HepG2 (cell line): ENCODE results near the gene STMN1. TPM values are rescaled to one million over a fixed set of nuclear protein-coding genes. Genes with fewer than 3 reads are reported as not detected.
A peak's percentile ranks its signal among the peaks of the same experiment; 100 is the strongest.

Experiments used
- ATRX ChIP-seq: sonication (generic); formaldehyde crosslinking; IDR thresholded peaks from 2 replicates; pipeline ENCODE4 v1.4.0; 2020; ENCODE audit warnings: missing genetic modification reagents, borderline replicate concordance
- DPF2 ChIP-seq: sonication (generic); formaldehyde crosslinking; IDR thresholded peaks from 2 replicates; pipeline ENCODE4 v1.4.0; 2020; ENCODE audit warnings: mild to moderate bottlenecking, low read depth, missing genetic modification reagents, borderline replicate concordance
- FOXO1 ChIP-seq: sonication (generic); formaldehyde crosslinking; IDR thresholded peaks from 2 replicates; pipeline ENCODE4 v1.4.0; 2020; ENCODE audit warnings: missing genetic modification reagents
- HDAC1 ChIP-seq: sonication (generic); formaldehyde crosslinking; IDR thresholded peaks from 2 replicates; pipeline ENCODE4 v1.5.1; 2020; ENCODE audit warnings: mild to moderate bottlenecking, missing genetic modification reagents
- HOXD1 ChIP-seq: sonication (generic); formaldehyde crosslinking; IDR thresholded peaks from 2 replicates; pipeline ENCODE4 v1.5.0; 2020; ENCODE audit warnings: missing genetic modification reagents
- ISX ChIP-seq: sonication (generic); formaldehyde crosslinking; conservative IDR thresholded peaks from 2 replicates; pipeline ENCODE4 v1.5.0; 2020; ENCODE audit warnings: missing genetic modification reagents
- JUND ChIP-seq: sonication (generic); formaldehyde crosslinking; IDR thresholded peaks from 2 replicates; pipeline ENCODE4 v1.8.0; 2022; ENCODE audit warnings: mild to moderate bottlenecking, missing genetic modification reagents
- KLF9 ChIP-seq: IDR thresholded peaks from 2 replicates; pipeline ENCODE4 v1.6.1; 2016; ENCODE audit warnings: low read depth
- MLLT10 ChIP-seq: sonication (generic); formaldehyde crosslinking; IDR thresholded peaks from 2 replicates; pipeline ENCODE4 v1.4.0; 2020; ENCODE audit warnings: missing genetic modification reagents
- NONO ChIP-seq, 2 experiments: fragments of 450-650 bp in 1 of 2; sonication (generic) in 1 of 2; formaldehyde crosslinking in 1 of 2; IDR thresholded peaks in 1 of 2; conservative IDR thresholded peaks in 1 of 2; 2 replicates each; pipeline versions ENCODE4 v1.6.1 to v1.8.0; 2017 to 2022; ENCODE audit warnings: mild to moderate bottlenecking in 1 of 2, missing genetic modification reagents in 1 of 2, moderate library complexity in 1 of 2
- POLR2A ChIP-seq, 2 experiments: IDR thresholded peaks; 2 replicates each; pipeline ENCODE4 v1.6.1; 2011; ENCODE audit warnings: low read depth in 2 of 2, low read length in 2 of 2, mild to moderate bottlenecking in 1 of 2, moderate library complexity in 1 of 2; ENCODE audit not compliant: insufficient read depth in 1 of 2
- POLR2AphosphoS2 ChIP-seq: IDR thresholded peaks from 2 replicates; pipeline ENCODE4 v1.6.1; 2011; ENCODE audit warnings: low read depth, low read length, improper control_type of control experiment
- RBAK ChIP-seq: sonication (generic); formaldehyde crosslinking; IDR thresholded peaks from 2 replicates; pipeline ENCODE4 v1.5.1; 2020; ENCODE audit warnings: mild to moderate bottlenecking, missing genetic modification reagents
- RBFOX2 ChIP-seq: fragments of 200-400 bp; formaldehyde crosslinking; IDR thresholded peaks from 2 replicates; pipeline ENCODE4 v1.6.1; 2017; ENCODE audit warnings: low read depth, mild to moderate bottlenecking, low read length
- RFX1 ChIP-seq: fragments of 450-650 bp; IDR thresholded peaks from 2 replicates; pipeline ENCODE4 v1.6.1; 2017
- SOX13 ChIP-seq, 3 experiments: fragments of 450-650 bp in 1 of 3; sonication (generic) in 1 of 3; formaldehyde crosslinking in 1 of 3; IDR thresholded peaks in 2 of 3; conservative IDR thresholded peaks in 1 of 3; 2 replicates each; pipeline versions ENCODE4 v1.5.0 to v1.6.1; 2016 to 2020; ENCODE audit warnings: antibody characterized with exemption in 1 of 3, mild to moderate bottlenecking in 1 of 3, missing compliant biosample characterization in 1 of 3, missing genetic modification reagents in 1 of 3, moderate library complexity in 1 of 3
- ZNF10 ChIP-seq: sonication (generic); formaldehyde crosslinking; IDR thresholded peaks from 2 replicates; pipeline ENCODE4 v1.4.0; 2020; ENCODE audit warnings: mild to moderate bottlenecking, low read depth, missing genetic modification reagents, borderline replicate concordance
- ZNF235 ChIP-seq: sonication (generic); formaldehyde crosslinking; IDR thresholded peaks from 2 replicates; pipeline ENCODE4 v1.8.1; 2023; ENCODE audit warnings: mild to moderate bottlenecking, missing genetic modification reagents, borderline replicate concordance
- ZNF263 ChIP-seq: sonication (generic); formaldehyde crosslinking; IDR thresholded peaks from 2 replicates; pipeline ENCODE4 v1.4.0; 2020; ENCODE audit warnings: missing genetic modification reagents
- ZNF44 ChIP-seq: sonication (generic); formaldehyde crosslinking; IDR thresholded peaks from 2 replicates; pipeline ENCODE4 v1.5.1; 2020; ENCODE audit warnings: mild to moderate bottlenecking, missing genetic modification reagents
- ZNF552 ChIP-seq: sonication (generic); formaldehyde crosslinking; IDR thresholded peaks from 2 replicates; pipeline ENCODE4 v1.9.0; 2022; ENCODE audit warnings: missing genetic modification reagents, mild to moderate bottlenecking, borderline replicate concordance
- ZNF557 ChIP-seq: sonication (generic); formaldehyde crosslinking; IDR thresholded peaks from 2 replicates; pipeline ENCODE4 v1.4.0; 2020; ENCODE audit warnings: missing genetic modification reagents
- ZNF615 ChIP-seq: sonication (generic); formaldehyde crosslinking; IDR thresholded peaks from 2 replicates; pipeline ENCODE4 v1.5.0; 2020; ENCODE audit warnings: mild to moderate bottlenecking, missing genetic modification reagents, borderline replicate concordance
- ZNF709 ChIP-seq: sonication (generic); formaldehyde crosslinking; IDR thresholded peaks from 2 replicates; pipeline ENCODE4 v1.5.0; 2020; ENCODE audit warnings: mild to moderate bottlenecking, missing genetic modification reagents
- polyA plus RNA-seq, 8 experiments: library from polyadenylated mRNA; depleted of rRNA in 3 of 8; stranded (reverse) in 7 of 8; unstranded in 1 of 8; fragments of >200 nt; fragmentation: Illumina TruSeq in 4 of 8; extraction: Trizol in 4 of 8; gene quantifications; 2 replicates each; pipeline versions ENCODE4 v1.2.1 to v1.2.3, GENCODE V29; 2011 to 2016; ENCODE audit warnings: low read depth in 4 of 8, missing spikeins in 1 of 8, mixed read lengths in 1 of 8; ENCODE audit not compliant: insufficient read depth in 1 of 8
- total RNA-seq, 5 experiments: library from RNA; depleted of rRNA; stranded (reverse); fragments of >200 nt; fragmentation: Illumina TruSeq; extraction: Trizol; gene quantifications; 2 replicates each; pipeline ENCODE4 v1.2.3, GENCODE V29; 2016; ENCODE audit warnings: low read depth in 1 of 5
- TF ChIP-seq, protein P1 (sequence below): sonication (generic); formaldehyde crosslinking; IDR thresholded peaks from 2 replicates; pipeline ENCODE4 v1.4.0; 2020; ENCODE audit warnings: mild to moderate bottlenecking, missing genetic modification reagents
- TF ChIP-seq, protein P2 (sequence below): sonication (generic); formaldehyde crosslinking; IDR thresholded peaks from 2 replicates; pipeline ENCODE4 v1.4.0; 2020; ENCODE audit warnings: missing genetic modification reagents
- TF ChIP-seq, protein P3 (sequence below): IDR thresholded peaks from 2 replicates; pipeline ENCODE4 v1.6.1; 2016; ENCODE audit warnings: control low read depth
- TF ChIP-seq, protein P4 (sequence below): sonication (generic); formaldehyde crosslinking; IDR thresholded peaks from 2 replicates; pipeline ENCODE4 v1.8.1; 2023; ENCODE audit warnings: mild to moderate bottlenecking, missing genetic modification reagents, borderline replicate concordance
- TF ChIP-seq, protein P5 (sequence below): sonication (generic); formaldehyde crosslinking; IDR thresholded peaks from 2 replicates; pipeline ENCODE4 v1.5.1; 2020; ENCODE audit warnings: missing genetic modification reagents, mild to moderate bottlenecking, borderline replicate concordance

Gene STMN1
- total and polyA plus RNA-seq, 2 of the 13 experiments (the other 11 are each of a cell fraction or from before 2014, with no cell fraction given) = 45.9 to 409 TPM

DNA sequence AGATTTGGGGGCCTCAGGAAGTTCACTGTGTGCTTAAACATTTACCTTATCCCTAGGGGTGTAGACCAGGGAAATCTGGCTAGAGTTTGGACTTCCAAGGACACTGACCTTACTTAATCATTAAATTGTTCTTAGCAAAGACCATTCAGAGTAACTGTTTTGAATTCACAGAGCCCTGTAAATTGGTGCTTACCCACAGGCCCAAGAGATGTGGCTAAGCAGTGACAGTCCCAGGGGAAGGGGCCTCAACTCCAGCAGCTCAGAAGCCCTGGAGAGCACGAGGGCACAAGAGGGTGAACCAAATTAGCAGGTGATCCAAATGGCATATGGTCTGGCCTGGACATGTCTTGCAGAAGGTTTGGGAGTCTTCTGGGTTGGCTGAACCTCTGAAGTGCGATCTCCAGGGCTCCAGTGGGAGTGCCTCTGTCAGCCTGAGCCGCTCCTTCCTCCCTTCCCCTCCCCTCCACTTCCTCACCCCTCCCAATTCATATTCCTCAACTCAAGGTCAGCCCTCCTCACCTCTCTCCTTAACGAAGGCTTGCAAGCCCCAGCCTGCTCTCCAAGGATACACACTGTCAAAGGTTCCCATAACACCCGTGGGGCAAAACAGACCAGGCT, 35.0 kb downstream of the STMN1 start (continued):
- TF ChIP-seq HDAC1 (CRISPR knock-in tag) (no peak), ATRX (CRISPR knock-in tag) (no peak), ISX (CRISPR knock-in tag) (no peak), RFX1 (no peak), SOX13 (IDR thresholded peaks at IDR 0.05) (no peak), SOX13 (CRISPR knock-in tag; conservative IDR thresholded peaks at IDR 0.05 in 1 of 2, IDR thresholded peaks at IDR 0.05 in 1 of 2) (peak in 1 of 2 experiments; percentile 28; a peak in 1 of 4 replicates), DPF2 (CRISPR knock-in tag) (0 out of 2 replicates have a peak, but pooled peaks have one; percentile 28), ZNF615 (CRISPR knock-in tag) (0 out of 2 replicates have a peak, but pooled peaks have one; percentile 43), RBFOX2 (no peak), ZNF552 (CRISPR knock-in tag) (no peak), ZNF263 (CRISPR knock-in tag) (no peak), ZNF44 (CRISPR knock-in tag) (no peak), JUND (CRISPR knock-in tag) (no peak), ZNF557 (CRISPR knock-in tag) (no peak), NONO (IDR thresholded peaks at IDR 0.05) (no peak), NONO (CRISPR knock-in tag; conservative IDR thresholded peaks at IDR 0.05) (0 out of 2 replicates have a peak, but pooled peaks have one; percentile 52), RBAK (CRISPR knock-in tag) (no peak), POLR2AphosphoS2 (no peak), FOXO1 (CRISPR knock-in tag) (no peak), HOXD1 (no peak), POLR2A (IDR thresholded peaks at IDR 0.05; ENCODE audit: insufficient read depth in 1 of 2, low read depth in 2 of 2, low read length in 2 of 2) (peak in 1 of 2 experiments; percentile 36; a peak in 1 of 4 replicates), ZNF235 (no peak), ZNF709 (no peak), MLLT10 (CRISPR knock-in tag) (no peak), KLF9 (CRISPR knock-in tag) (no peak), ZNF10 (CRISPR knock-in tag) (no peak)
- TF ChIP-seq, protein P1, sequence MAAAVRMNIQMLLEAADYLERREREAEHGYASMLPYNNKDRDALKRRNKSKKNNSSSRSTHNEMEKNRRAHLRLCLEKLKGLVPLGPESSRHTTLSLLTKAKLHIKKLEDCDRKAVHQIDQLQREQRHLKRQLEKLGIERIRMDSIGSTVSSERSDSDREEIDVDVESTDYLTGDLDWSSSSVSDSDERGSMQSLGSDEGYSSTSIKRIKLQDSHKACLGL (CRISPR knock-in tag) = no peak
- TF ChIP-seq, protein P2, sequence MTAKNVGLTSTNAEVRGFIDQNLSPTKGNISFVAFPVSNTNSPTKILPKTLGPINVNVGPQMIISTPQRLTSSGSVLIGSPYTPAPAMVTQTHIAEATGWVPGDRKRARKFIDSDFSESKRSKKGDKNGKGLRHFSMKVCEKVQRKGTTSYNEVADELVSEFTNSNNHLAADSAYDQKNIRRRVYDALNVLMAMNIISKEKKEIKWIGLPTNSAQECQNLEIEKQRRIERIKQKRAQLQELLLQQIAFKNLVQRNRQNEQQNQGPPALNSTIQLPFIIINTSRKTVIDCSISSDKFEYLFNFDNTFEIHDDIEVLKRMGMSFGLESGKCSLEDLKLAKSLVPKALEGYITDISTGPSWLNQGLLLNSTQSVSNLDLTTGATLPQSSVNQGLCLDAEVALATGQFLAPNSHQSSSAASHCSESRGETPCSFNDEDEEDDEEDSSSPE (CRISPR knock-in tag) = no peak
- TF ChIP-seq, protein P3, sequence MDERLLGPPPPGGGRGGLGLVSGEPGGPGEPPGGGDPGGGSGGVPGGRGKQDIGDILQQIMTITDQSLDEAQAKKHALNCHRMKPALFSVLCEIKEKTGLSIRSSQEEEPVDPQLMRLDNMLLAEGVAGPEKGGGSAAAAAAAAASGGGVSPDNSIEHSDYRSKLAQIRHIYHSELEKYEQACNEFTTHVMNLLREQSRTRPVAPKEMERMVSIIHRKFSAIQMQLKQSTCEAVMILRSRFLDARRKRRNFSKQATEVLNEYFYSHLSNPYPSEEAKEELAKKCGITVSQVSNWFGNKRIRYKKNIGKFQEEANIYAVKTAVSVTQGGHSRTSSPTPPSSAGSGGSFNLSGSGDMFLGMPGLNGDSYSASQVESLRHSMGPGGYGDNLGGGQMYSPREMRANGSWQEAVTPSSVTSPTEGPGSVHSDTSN = no peak
- TF ChIP-seq, protein P4, sequence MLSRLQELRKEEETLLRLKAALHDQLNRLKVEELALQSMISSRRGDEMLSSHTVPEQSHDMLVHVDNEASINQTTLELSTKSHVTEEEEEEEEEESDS = no peak
- TF ChIP-seq, protein P5, sequence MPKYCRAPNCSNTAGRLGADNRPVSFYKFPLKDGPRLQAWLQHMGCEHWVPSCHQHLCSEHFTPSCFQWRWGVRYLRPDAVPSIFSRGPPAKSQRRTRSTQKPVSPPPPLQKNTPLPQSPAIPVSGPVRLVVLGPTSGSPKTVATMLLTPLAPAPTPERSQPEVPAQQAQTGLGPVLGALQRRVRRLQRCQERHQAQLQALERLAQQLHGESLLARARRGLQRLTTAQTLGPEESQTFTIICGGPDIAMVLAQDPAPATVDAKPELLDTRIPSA = no peak
